Fibroblast of gingiva (primary cell): ENCODE results near the gene TCN1.

Experiments used
- DNase-seq: peaks from one replicate; pipeline ENCODE4 v3.0.0-alpha.2; 2011; ENCODE audit warnings: low read depth

TCN1 gene

DNA sequence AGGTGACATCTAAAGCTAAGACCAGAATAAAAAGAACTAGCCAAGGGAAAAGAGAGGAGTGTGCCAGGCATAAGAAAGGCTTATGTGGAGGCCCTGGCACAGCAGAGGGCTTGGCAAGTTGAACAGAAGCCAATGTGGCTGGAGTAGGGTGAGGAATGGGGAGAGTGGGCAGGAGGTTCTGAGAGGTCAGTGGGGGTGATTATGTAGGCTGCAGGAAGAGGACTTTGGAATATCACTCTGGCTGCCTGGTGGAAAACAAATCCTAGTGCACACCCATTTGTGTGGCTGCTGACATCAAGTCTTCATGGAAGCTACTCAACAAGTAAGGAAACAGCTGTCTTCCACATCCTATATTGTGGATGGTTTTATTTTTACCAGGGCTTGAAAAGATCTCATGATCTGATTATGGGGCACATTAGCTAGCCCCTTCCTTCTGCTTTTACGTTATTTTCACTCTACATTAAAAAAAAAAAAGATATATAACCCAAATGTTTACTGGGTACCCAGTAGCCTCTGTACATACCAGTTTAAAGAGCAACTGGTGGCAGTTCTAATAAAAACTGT is 59.2 kb downstream of the TCN1 start:
- DNase-seq = no peak

DNA sequence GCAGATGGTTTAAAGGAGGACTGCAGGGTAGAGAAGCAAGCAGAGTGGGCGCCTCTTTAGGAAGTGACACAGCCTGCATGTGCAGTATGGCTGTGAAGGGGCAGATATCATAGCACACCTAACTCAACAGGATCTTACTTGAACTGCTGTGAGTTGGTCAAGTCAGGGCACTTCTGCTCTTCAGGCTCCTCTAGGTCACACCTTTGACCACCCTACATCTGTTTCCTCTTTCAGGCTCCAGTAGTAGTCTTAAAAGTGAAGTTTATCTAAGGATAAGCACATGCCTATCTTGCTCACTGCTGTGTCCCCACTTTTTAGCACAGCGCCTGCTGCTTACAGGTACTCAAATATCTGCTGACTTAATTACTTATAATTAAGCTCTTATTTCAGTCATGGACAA is 62.2 kb downstream of the TCN1 start:
- no peak for DNase-seq
